Endothelial cell of umbilical vein (primary cell): Measurements from ENCODE around the gene RPGRIP1L. TPM values are rescaled to one million over a fixed set of nuclear protein-coding genes. Genes with fewer than 3 reads are reported as not detected.

Experiments
- BruUV-seq: library from RNA; stranded (reverse); fragments of 400-500 nt; replicated peaks from 2 replicates; lab custom pipeline; 2021; lab: Mats Ljungman, UMichigan
- CTCF ChIA-PET: fragments of 300-600, 350-600 bp; sonication (Branson Sonifier 250); formaldehyde crosslinking; loops from one replicate; lab custom pipeline; 2021; ENCODE audit warnings: antibody characterized with exemption, inconsistent platforms; lab: Charles Lee
- POLR2A ChIA-PET: fragments of 300-600, 350-600 bp; sonication (Branson Sonifier 250); formaldehyde crosslinking; loops from one replicate; lab custom pipeline; 2021; ENCODE audit warnings: antibody characterized with exemption, inconsistent platforms; lab: Charles Lee
- DNase-seq: peaks from one replicate; pipeline ENCODE4 v3.0.0-alpha.2; 2011; ENCODE audit warnings: low read depth, low spot score
- FAIRE-seq: peaks from 2 replicates; lab custom pipeline; 2011; peaks lifted over from hg19 to GRCh38; lab: Jason Lieb, UNC
- H2AFZ ChIP-seq: 2 replicates; pipeline ENCODE4 v1.6.0; 2012; ENCODE audit warnings: low read depth, low read length, control low read depth, inconsistent platforms
- H3K27ac ChIP-seq: 2 replicates; pipeline ENCODE4 v1.5.1; 2011; ENCODE audit warnings: low read depth, mild to moderate bottlenecking, control low read depth, low read length, moderate library complexity; ENCODE audit not compliant: insufficient read depth
- H3K27me3 ChIP-seq, 2 experiments: 2 replicates each; pipeline versions ENCODE4 v1.6.0 to v1.6.1; 2011; ENCODE audit warnings: low read length in 2 of 2, mixed read lengths in 1 of 2; ENCODE audit not compliant: control insufficient read depth in 2 of 2, insufficient read depth in 2 of 2
- H3K36me3 ChIP-seq, 2 experiments: 2 replicates in 1 of 2; 3 replicates in 1 of 2; pipeline ENCODE4 v1.5.1; 2011; ENCODE audit warnings: low read length in 2 of 2, mild to moderate bottlenecking in 1 of 2, moderate library complexity in 1 of 2; ENCODE audit not compliant: control insufficient read depth in 2 of 2, insufficient read depth in 2 of 2; ENCODE audit errors: extremely low read depth in 1 of 2
- H3K4me1 ChIP-seq: 3 replicates; pipeline ENCODE4 v1.5.1; 2011; ENCODE audit warnings: mild to moderate bottlenecking, low read length; ENCODE audit not compliant: control insufficient read depth, insufficient read depth; ENCODE audit errors: extremely low read depth
- H3K4me2 ChIP-seq: 2 replicates; pipeline ENCODE4 v1.6.1; 2011; ENCODE audit warnings: low read length, control low read depth, mixed read lengths; ENCODE audit not compliant: insufficient read depth
- H3K4me3 ChIP-seq, 3 experiments: fragments of 200-600 bp in 1 of 3; sonication (generic), shearing (Covaris generic) in 1 of 3; replicated peaks in 1 of 3; 2 replicates each; pipeline ENCODE4 v1.5.1; 2011 to 2016; ENCODE audit warnings: control low read depth in 3 of 3, low read length in 3 of 3, mild to moderate bottlenecking in 2 of 3, inconsistent platforms in 1 of 3, low read depth in 1 of 3, moderate library complexity in 1 of 3; ENCODE audit not compliant: insufficient read depth in 1 of 3
- H3K79me2 ChIP-seq: 2 replicates; pipeline ENCODE4 v1.6.0; 2012; ENCODE audit warnings: low read length, inconsistent platforms; ENCODE audit not compliant: control insufficient read depth, insufficient read depth
- H3K9ac ChIP-seq: replicated peaks from 2 replicates; pipeline ENCODE3; 2011; ENCODE audit warnings: low read length, control low read depth; ENCODE audit not compliant: insufficient read depth; ENCODE audit errors: extremely low read depth
- H3K9me1 ChIP-seq: replicated peaks from 3 replicates; pipeline ENCODE4 v1.6.0; 2011; ENCODE audit warnings: mild to moderate bottlenecking, low read length; ENCODE audit not compliant: control insufficient read depth, insufficient read depth; ENCODE audit errors: extremely low read depth
- H3K9me3 ChIP-seq: replicated peaks from 2 replicates; pipeline ENCODE4 v1.5.1; 2012; ENCODE audit warnings: low read length, inconsistent platforms; ENCODE audit not compliant: control insufficient read depth, insufficient read depth
- H4K20me1 ChIP-seq: replicated peaks from 2 replicates; pipeline ENCODE3; 2011; ENCODE audit warnings: mild to moderate bottlenecking, low read length; ENCODE audit not compliant: control insufficient read depth, insufficient read depth; ENCODE audit errors: extremely low read depth
- MYC ChIP-seq: IDR thresholded peaks from one replicate; pipeline ENCODE4 v1.6.1; 2011; ENCODE audit warnings: mild to moderate bottlenecking, low read depth, low read length
- dilution Hi-C: fragments of 300-500 bp; cut with MboI; formaldehyde crosslinking; loops from one replicate; pipeline ENCODE4 v1.15.0; 2019; ENCODE audit warnings: low sequenced_read_pairs; ENCODE audit not compliant: extremely low pct_ligation_motif_present
- intact Hi-C: fragments of 100-400 bp; cut with micrococcal nuclease; formaldehyde crosslinking; loops from one replicate; pipeline ENCODE4 v1.10.0; 2022
- polyA plus RNA-seq, 4 experiments: library from polyadenylated mRNA; depleted of rRNA in 3 of 4; stranded (reverse) in 3 of 4; unstranded in 1 of 4; fragments of >200 nt; gene quantifications; 2 replicates each; pipeline versions ENCODE4 v1.2.1 to v1.2.3, GENCODE V29; 2011 to 2012; ENCODE audit warnings: missing spikeins in 1 of 4
- total RNA-seq: library from RNA; stranded (reverse); gene quantifications from 2 replicates; pipeline ENCODE4 v1.2.3, GENCODE V29; 2021
- TF ChIP-seq, protein P1 (sequence below): IDR thresholded peaks from 2 replicates; pipeline ENCODE4 v1.6.1; 2011; ENCODE audit not compliant: insufficient read depth, insufficient read length
- TF ChIP-seq, protein P2 (sequence below), 2 donors: IDR thresholded peaks; 1 replicate in 1 of 2; 2 replicates in 1 of 2; pipeline ENCODE4 v1.5.1; 2011; ENCODE audit warnings: low read length in 2 of 2, mild to moderate bottlenecking in 2 of 2, moderate library complexity in 2 of 2, control low read depth in 1 of 2, inconsistent platforms in 1 of 2, low read depth in 1 of 2; ENCODE audit not compliant: insufficient read depth in 1 of 2; ENCODE audit errors: extremely low read depth in 1 of 2

RPGRIP1L gene
- total and polyA plus RNA-seq, 2 donors (not counting 3 experiments of a cell fraction or from before 2014, with no cell fraction given), result 3.2 to 13.2 TPM

DNA sequence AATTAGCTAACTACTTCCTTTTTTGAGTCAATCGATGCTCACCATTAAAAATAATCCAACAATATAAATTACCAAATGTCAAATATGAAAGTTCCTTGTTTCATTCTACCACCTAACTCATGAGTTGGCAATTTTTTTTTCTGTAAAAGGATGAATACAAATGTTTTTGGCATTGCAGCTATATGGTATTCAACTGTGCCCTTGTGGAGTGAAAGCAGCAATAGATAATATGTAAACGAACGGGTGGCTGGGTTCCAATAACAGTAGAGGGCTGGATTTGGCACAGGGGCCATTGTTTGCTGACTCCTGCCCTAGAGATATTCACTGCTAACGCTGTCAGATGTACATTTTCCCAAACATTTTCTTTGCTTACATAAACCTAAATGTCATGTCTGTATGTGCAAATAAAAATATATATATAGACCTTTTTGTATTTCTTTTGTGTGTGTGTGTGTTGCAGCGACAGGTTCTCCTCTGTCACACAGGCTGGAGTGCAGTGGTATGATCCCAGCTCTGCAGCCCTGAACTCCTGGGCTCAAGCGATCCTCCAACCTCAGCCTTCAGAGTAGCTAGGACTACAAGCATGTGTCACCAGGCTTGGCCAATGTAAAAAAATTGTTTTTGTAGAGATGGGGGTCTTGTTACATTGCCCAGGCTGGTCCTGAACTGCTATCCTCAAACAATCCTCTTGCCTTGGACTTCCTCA is 73.9 kb downstream of the RPGRIP1L start:
- ChIA-PET CTCF (no interaction called here), POLR2A (no interaction called here)
- FAIRE-seq (no peak), DNase-seq (no peak)
- TF ChIP-seq, protein P1, sequence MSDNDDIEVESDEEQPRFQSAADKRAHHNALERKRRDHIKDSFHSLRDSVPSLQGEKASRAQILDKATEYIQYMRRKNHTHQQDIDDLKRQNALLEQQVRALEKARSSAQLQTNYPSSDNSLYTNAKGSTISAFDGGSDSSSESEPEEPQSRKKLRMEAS, result no peak
- TF ChIP-seq MYC, result no peak
- TF ChIP-seq, protein P2, sequence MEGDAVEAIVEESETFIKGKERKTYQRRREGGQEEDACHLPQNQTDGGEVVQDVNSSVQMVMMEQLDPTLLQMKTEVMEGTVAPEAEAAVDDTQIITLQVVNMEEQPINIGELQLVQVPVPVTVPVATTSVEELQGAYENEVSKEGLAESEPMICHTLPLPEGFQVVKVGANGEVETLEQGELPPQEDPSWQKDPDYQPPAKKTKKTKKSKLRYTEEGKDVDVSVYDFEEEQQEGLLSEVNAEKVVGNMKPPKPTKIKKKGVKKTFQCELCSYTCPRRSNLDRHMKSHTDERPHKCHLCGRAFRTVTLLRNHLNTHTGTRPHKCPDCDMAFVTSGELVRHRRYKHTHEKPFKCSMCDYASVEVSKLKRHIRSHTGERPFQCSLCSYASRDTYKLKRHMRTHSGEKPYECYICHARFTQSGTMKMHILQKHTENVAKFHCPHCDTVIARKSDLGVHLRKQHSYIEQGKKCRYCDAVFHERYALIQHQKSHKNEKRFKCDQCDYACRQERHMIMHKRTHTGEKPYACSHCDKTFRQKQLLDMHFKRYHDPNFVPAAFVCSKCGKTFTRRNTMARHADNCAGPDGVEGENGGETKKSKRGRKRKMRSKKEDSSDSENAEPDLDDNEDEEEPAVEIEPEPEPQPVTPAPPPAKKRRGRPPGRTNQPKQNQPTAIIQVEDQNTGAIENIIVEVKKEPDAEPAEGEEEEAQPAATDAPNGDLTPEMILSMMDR (IDR thresholded peaks at IDR 0.05; ENCODE audit: extremely low read depth in 1 of 2, insufficient read depth in 1 of 2, low read depth in 1 of 2, low read length in 2 of 2), result no peak
- no peak overlapping the region for H2AFZ ChIP-seq
- no peaks in the 10 kb centered on the region for H3K27me3 ChIP-seq
- no peaks in the 10 kb centered on the region for H3K79me2 ChIP-seq
- H3K9me3 ChIP-seq, result no peaks in the 10 kb centered on the region
- no peak overlapping the region for H3K4me2 ChIP-seq
- no peak overlapping the region for H3K9ac ChIP-seq
- dilution Hi-C loops (no loop called here), intact Hi-C loops (no loop called here)
- H3K27ac ChIP-seq, result no peak overlapping the region
- H3K4me3 ChIP-seq, result no peak overlapping the region
- peaks cover 15% of the 10 kb centered on the region for H3K4me1 ChIP-seq
- H3K9me1 ChIP-seq, result no peaks in the 10 kb centered on the region
- BruUV-seq, result no TSS peak
- H4K20me1 ChIP-seq, result no peaks in the 10 kb centered on the region
- H3K36me3 ChIP-seq, result no peaks in the 10 kb centered on the region

DNA sequence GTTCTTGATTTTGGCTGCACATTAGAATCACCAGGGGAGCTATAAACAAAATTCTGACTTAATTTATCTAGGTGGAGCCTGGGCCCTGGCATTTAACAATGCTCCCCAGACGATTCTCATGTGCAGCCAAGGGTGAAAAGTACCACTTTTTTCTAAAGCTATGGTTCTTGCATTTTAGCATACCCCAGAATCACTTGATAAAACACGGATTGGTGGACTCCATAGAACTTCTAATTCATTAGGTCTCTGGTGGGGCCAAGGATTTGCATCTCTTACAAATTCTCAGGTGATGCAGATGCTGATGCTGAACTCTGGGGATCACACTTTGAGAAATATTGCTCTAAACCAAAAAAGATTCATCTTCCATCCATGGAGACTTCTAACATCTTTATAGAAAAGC is 74.5 kb downstream of the RPGRIP1L start:
- Histone ChIP-seq H3K9me3 (no peaks in the 10 kb centered on the region), H2AFZ (no peak overlapping the region), H3K9ac (no peak overlapping the region), H4K20me1 (no peaks in the 10 kb centered on the region), H3K4me2 (no peak overlapping the region), H3K4me1 (peaks cover 15% of the 10 kb centered on the region), H3K36me3 (no peaks in the 10 kb centered on the region), H3K27me3 (no peaks in the 10 kb centered on the region), H3K4me3 (no peak overlapping the region), H3K27ac (no peak overlapping the region), H3K9me1 (no peaks in the 10 kb centered on the region), H3K79me2 (no peaks in the 10 kb centered on the region)
- DNase-seq (no peak), FAIRE-seq (no peak)
- intact Hi-C loops (no loop called here), dilution Hi-C loops (no loop called here)
- ChIA-PET POLR2A (no interaction called here), CTCF (no interaction called here)
- no TSS peak for BruUV-seq
- no peak for TF ChIP-seq MYC
